Liver (tissue), 3 donors: ENCODE results near the gene PRAME.
"Not testable (repeated sequence)": the region's sequence is repeated elsewhere in the genome, so short reads cannot be mapped to it uniquely, and the experiment has no call there.

Source experiments
- RAD21 ChIP-seq, 2 donors: IDR thresholded peaks; 2 replicates each; pipeline ENCODE4 v1.6.1; 2016; ENCODE audit warnings: antibody characterized with exemption in 2 of 2, mild to moderate bottlenecking in 2 of 2
- TF ChIP-seq, protein P1 (sequence below): fragments of 150-350 bp; IDR thresholded peaks from 2 replicates; pipeline ENCODE4 v1.5.1; 2017; ENCODE audit warnings: improper control_type of control experiment, low read depth, low read length; ENCODE audit not compliant: missing input control
- donor health status: healthy.
- donor health status: healthy.

DNA sequence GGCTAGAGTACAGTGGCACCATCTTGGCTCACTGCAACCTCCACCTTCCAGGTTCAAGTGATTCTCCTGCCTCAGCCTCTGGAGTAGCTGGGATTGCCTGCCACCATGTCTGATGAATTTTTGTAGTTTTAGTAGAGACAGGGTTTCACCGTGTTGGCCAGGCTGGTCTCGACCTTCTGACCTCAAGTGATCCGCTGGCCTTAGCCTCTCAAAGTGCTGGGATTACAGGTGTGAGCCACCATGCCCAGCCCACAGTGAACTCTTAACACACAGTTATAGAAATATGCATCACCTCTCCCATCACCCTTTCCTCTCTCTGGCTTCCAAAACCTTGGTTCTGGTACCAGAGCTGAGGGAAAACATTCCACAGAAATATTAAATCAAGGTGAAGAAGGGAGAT is 49.0 kb upstream of the PRAME start:
- TF ChIP-seq, protein P1, sequence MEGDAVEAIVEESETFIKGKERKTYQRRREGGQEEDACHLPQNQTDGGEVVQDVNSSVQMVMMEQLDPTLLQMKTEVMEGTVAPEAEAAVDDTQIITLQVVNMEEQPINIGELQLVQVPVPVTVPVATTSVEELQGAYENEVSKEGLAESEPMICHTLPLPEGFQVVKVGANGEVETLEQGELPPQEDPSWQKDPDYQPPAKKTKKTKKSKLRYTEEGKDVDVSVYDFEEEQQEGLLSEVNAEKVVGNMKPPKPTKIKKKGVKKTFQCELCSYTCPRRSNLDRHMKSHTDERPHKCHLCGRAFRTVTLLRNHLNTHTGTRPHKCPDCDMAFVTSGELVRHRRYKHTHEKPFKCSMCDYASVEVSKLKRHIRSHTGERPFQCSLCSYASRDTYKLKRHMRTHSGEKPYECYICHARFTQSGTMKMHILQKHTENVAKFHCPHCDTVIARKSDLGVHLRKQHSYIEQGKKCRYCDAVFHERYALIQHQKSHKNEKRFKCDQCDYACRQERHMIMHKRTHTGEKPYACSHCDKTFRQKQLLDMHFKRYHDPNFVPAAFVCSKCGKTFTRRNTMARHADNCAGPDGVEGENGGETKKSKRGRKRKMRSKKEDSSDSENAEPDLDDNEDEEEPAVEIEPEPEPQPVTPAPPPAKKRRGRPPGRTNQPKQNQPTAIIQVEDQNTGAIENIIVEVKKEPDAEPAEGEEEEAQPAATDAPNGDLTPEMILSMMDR = not testable (repeated sequence)
- not testable (repeated sequence) for TF ChIP-seq RAD21 (IDR thresholded peaks at IDR 0.05)
